ENCODE results near the gene SMG6.
"Not testable (repeated sequence)": the region's sequence is repeated elsewhere in the genome, so short reads cannot be mapped to it uniquely, and the experiment has no call there.

Gene SMG6

DNA sequence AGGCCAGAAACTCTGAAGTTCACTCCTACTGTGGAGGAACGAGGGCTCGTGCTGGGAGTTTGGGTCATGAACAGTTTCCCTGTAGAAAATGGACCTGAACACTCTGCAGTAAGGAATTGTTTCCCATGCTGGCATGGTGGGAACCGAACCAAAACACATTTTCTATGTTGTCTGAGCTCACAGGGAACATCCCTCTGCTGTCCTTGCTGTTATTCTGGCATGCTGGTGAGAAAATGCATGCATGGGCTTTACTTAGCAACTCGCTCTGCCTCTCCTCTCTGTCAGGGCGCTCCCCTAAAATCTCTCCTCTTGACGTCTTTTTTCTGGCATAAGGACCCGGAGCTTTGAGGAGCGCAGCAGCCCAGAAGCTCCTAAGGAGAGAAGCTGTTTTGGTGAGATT, 283.9 kb downstream of the SMG6 start:
- no peak for DNase-seq

DNA sequence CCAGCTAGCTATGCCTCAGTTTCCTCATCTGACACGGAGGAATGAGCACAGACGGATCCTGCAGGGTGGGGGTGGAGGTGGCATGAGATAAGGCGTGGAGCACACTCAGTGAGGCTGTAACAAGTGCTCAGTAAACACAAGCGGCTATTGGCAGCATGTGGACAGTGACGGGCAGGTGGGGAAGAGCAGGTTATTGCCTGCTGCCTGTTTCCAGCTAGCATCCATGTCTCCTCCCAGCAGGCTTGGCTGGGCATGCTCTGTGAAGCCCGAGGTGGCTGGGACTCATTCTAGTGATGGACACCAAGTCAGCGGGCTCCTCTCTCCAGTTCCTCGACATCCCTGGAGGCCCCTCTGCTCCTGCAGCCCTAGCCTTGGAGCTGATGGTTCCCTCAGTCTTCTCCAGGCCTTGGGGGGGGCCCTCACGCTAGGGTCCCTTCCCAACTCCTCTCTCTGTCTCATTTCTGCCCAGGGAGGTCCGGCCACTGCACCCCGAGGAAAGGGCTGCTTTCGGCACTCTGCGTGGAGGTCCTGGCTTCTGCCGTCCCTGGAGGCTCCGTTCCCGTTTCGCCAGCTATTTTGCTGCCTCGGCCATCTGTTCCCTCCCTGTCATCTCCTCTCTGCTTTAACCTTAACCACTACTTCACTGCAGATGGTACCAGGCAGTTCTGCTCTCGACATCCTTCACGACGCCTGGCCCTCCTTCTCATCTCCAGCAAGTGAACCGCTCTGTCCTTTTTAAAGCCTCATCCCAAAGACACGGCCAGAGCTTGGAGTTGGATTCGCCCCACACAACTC, 284.7 kb downstream of the SMG6 start:
- DNase-seq: no peak

DNA sequence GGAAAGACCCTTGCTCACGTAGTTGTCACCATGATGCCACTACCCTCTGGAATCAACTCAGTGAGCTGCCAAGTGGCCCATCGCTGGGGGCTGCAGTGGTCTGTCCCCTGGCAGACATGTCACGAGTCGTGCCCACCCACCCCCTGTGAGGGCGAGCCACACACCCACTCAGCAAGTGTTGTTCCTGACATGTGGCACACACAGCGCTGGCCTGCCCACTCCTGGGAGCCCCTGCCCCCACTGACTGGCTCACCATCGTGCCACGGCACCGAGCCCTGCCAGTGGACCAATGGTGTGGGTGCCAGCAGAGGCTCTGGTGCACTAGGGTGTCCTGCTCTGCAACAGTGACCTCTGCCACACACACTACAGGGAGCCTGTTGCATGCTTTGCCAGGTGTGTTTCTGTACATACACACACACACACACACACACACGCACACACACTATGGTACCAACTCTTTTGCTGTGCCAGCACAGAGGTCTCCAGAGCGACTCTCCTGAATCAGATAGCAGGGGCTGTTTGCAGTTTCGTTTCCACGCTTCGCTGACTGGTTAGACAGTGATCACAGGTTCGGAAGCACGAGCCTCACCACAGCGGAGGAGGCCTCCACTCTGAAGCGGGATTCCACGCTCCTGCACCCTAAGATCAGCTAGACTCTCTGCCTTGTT, 286.2 kb downstream of the SMG6 start:
- DNase-seq: no peak

DNA sequence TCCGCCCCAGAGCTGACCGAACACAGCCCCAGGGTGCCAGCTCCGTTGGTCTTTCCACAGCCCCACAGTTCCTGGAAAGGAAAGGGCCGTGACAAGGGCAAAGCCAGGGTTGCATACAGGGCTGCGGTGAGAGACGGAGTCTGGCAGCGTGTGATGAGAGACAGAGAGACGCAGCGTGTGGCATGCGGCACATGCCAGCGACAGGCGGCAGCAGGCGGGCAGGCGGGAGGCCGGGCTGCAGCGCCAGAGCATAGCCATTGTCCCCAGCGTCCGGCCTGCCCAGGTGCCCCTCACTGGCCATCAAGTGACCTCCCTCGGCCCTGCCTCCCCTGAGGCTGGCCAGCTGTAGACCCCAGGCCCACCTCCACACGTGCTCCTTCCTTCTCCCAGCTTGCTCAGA, 287.1 kb downstream of the SMG6 start:
- DNase-seq: no peak

DNA sequence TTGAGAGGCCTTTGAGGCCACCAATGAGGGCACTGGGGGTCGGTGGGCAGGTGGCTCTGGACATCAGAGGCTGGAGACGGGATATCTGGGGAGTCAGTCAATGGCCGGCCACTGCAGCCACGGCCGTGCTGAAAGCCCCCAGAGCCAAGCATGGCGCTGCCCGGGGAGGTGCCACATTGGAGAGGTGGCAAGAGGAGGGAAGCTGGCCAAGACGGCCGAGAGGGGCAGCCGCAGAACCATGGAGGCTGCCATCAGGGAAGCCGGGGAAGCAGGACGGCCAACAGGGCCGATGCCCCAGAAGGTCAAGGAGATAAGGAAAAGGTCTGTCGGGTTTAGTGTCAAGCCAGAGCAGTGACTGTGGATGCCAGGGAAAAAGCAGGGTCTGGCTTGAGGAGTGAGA, 288.3 kb downstream of the SMG6 start:
- no peak for DNase-seq

DNA sequence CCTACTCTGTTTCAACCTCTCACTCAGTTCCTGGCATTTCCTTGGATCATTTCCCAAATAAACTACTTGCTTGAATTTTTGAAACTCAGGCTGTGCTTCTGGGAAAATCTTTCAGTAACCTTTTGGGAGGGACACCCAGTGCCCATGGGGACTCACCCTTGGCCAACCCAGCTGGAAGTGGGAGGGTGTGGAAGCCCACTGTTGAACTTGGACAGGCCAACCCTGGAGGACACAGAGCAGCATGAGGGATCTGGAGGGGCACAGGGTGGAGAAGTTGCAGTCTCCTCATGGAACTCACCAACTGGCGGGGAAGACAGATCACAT, 289.6 kb downstream of the SMG6 start:
- no peak for DNase-seq

DNA sequence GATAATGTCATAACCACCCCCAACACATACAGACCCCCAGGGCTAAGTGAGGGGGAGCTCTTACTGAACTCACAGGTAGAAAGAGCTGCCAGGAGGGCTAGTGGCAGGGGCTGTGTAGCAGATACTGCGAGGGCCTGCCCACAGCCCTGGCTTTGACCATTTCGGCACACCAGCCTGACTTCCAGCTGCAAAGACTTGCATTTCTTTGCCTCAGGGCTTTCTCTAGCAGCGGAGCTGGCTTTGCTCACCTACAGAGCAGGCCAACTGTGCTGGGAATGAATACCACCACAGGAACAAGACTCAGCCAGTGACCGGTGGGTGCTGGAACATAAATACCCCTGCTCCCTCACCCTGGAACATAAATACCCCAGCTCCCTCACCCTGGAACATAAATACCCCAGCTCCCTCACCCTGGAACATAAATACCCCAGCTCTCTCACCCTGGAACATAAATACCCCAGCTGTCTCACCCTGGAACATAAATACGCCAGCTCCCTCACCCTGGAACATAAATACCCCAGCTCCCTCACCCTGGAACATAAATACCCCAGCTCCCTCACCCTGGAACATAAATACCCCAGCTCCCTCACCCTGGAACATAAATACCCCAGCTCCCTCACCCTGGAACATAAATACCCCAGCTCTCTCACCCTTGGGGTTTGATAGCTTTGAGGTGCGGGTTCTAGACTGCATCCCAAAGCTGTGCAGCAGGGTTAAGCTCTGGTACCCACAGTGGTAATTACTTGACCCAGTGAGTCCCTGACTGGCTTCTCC, 290.2 kb downstream of the SMG6 start:
- DNase-seq: not testable (repeated sequence)

DNA sequence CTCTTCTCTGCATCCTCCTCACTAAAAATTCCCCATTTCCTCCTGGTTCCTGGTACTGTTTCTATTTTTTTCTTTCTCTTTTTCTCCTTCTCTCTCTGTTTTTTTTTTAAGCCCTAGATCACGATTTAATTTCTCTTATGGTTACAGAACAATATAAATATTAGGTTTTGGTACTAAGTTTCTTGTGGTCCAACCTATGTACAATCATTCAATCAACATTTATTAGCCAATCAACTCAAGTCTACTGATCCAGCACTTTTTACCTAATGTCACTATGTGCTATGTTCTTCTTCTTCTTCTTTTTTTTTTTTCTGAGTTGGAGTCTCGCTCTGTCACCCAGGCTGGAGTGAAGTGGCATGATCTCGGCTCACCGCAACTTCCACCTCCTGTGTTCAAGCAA, 291.1 kb downstream of the SMG6 start:
- DNase-seq: no peak

DNA sequence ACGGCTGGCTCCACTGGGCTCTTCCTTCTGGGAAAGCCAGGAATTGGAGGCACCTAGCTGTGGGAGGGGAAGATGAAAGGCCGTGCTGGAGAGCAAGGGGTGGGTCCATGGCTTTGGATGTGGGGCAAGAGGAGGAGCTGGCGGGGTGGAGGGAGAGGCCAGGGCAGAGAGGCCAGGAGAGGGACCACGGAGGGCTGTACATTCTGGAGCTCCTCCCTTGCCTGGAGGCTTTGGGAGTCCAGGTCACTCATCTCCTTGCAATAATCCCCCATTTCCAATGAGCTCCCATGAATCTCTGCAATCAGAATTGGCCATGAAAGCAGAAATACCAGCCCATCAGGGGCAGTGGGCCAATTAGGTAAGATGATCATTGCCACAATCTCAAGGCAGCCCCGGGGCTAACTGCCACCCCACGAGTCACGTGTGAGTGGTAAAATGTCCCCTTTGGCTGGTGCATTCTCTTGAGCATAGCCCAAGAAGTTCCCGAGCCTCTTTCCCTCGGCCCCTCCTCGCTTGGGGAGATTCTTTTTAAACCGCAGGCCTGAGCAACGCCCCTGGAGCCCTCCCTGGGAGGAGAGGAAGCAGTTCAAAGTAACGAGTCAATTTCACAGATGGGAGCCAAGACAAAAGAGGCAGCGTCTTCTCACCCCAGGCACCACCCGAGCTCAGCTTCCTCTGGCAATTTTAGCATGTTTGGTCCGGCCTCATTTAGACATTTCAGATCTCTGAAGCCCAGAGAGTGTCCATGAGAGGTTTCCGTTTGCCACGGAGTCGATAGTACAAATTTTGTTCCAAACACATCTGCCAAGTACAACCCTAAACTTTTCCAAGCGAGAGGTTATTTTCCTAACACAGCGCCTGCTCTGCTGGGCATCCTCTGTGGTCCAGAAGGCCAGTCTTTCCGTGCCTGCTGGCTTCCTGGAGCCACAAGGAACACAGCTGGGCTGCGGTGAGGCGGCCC, 291.9 kb downstream of the SMG6 start:
- no peak for DNase-seq
